ENCODE results near the gene PSD4.

DNA sequence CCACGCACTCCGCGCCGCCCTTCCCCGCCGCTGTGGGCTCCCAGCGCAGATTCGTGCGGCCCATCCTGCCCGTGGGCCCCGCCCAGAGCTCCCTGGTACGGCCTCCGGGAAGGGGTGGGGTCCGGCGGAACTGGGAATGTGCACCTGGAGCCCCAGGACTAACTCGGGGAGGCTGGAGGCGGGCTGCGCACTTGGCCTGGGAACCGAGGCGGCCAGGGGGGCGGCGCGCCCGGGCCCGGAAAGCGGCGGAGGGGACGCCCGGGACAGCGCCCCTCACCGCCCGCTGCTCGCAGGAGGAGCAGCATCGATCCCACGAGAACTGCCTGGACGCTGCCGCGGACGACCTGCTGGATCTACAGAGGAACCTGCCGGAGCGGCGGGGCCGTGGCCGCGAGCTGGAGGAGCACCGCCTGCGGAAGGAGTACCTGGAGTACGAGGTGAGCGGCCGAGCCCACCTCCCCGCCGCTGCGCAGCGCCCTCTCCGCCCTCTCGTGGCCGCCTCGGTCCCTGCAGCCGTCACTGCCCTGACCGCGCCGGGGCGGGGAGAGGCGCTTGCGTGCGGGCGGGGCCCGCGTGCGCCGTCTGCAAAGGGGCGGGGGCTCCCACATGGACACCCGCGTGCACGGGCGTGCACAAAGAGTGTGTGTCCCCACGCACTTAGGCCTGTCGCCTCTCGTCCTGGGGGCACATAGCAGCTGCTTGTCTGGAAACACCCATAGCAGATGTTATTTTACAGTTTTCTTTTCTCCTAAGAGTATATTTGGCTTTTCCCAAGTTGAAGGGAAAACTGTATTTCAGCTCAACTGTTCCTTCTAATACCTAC, 25.2 kb downstream of the PSD4 start:
- TF ChIP-seq, protein P1, sequence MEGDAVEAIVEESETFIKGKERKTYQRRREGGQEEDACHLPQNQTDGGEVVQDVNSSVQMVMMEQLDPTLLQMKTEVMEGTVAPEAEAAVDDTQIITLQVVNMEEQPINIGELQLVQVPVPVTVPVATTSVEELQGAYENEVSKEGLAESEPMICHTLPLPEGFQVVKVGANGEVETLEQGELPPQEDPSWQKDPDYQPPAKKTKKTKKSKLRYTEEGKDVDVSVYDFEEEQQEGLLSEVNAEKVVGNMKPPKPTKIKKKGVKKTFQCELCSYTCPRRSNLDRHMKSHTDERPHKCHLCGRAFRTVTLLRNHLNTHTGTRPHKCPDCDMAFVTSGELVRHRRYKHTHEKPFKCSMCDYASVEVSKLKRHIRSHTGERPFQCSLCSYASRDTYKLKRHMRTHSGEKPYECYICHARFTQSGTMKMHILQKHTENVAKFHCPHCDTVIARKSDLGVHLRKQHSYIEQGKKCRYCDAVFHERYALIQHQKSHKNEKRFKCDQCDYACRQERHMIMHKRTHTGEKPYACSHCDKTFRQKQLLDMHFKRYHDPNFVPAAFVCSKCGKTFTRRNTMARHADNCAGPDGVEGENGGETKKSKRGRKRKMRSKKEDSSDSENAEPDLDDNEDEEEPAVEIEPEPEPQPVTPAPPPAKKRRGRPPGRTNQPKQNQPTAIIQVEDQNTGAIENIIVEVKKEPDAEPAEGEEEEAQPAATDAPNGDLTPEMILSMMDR (IDR thresholded peaks at IDR 0.05) = peak; percentile 70 to 99 (median 85)
- TF ChIP-seq POLR2A (IDR thresholded peaks at IDR 0.05) = peak in 1 of 2 donors; percentile 67

Measured in adrenal gland (tissue), 5 donors.